Measurements from ENCODE around the gene TMEM9. TPM values are rescaled to one million over a fixed set of nuclear protein-coding genes. Genes with fewer than 3 reads are reported as not detected.

TMEM9 gene
- total and polyA plus RNA-seq, 2 of the 8 experiments (the other 6 are each of a cell fraction or from before 2014, with no cell fraction given): 79.9 to 181 TPM

- Histone ChIP-seq H4K8ac (ENCODE audit: extremely low read depth, insufficient read depth, low read length) (no peak overlapping the region), H2BK15ac (ENCODE audit: low read length) (no peak overlapping the region), H3K23ac (ENCODE audit: insufficient read length) (no peak overlapping the region), H3K4me1 (replicated peaks in 1 of 4; ENCODE audit: control insufficient read depth in 3 of 4, insufficient read depth in 4 of 4, low read length in 3 of 4) (peaks cover 7 to 11% (median 9%) of the 10 kb centered on the region in 4 experiments), H3K27me3 (replicated peaks in 1 of 4; ENCODE audit: control insufficient read depth in 3 of 4, extremely low read depth in 1 of 4, insufficient read depth in 3 of 4, low read length in 3 of 4) (no peaks in the 10 kb centered on the region; a peak in 1 of 7 replicates), H3K4me2 (ENCODE audit: insufficient read depth in 1 of 2, low read depth in 2 of 2, low read length in 2 of 2) (no peak overlapping the region), H3K23me2 (ENCODE audit: low read depth, low read length) (no peaks in the 10 kb centered on the region), H4K5ac (ENCODE audit: insufficient read length, low read depth, low read length) (no peak overlapping the region), H2BK5ac (ENCODE audit: low read depth, low read length) (no peak overlapping the region), H3K18ac (ENCODE audit: extremely low read depth, low read length) (no peak overlapping the region), H3K27ac (ENCODE audit: low read depth, low read length) (no peak overlapping the region), H3K14ac (ENCODE audit: insufficient read length) (no peak overlapping the region), H2BK120ac (replicated peaks; ENCODE audit: low read depth, low read length) (no peak overlapping the region), H3K79me2 (ENCODE audit: control insufficient read depth in 1 of 2, insufficient read depth in 2 of 2, low read length in 2 of 2) (no peaks in the 10 kb centered on the region), H2BK20ac (ENCODE audit: low read length) (no peak overlapping the region), H3K9ac (replicated peaks in 1 of 4; ENCODE audit: extremely low read depth in 1 of 4, low read depth in 3 of 4, low read length in 3 of 4) (no peak overlapping the region), H4K20me1 (replicated peaks in 1 of 2; ENCODE audit: control insufficient read depth in 1 of 2, insufficient read depth in 2 of 2, low read length in 2 of 2) (no peaks in the 10 kb centered on the region), H2BK12ac (ENCODE audit: low read depth, low read length) (no peak overlapping the region), H2AFZ (ENCODE audit: low read length) (no peak overlapping the region), H4K91ac (replicated peaks; ENCODE audit: insufficient read length, low read length) (no peak overlapping the region), H3K79me1 (ENCODE audit: low read depth, low read length) (no peaks in the 10 kb centered on the region), H3K4me3 (ENCODE audit: extremely low read depth in 1 of 4, insufficient read depth in 2 of 4, low read depth in 3 of 4, low read length in 4 of 4) (no peak overlapping the region), H3K56ac (replicated peaks; ENCODE audit: insufficient read length, low read depth, low read length) (no peak overlapping the region), H3K36me3 (ENCODE audit: control insufficient read depth in 2 of 4, insufficient read depth in 4 of 4, low read length in 3 of 4) (no peaks in the 10 kb centered on the region), H3K4ac (replicated peaks; ENCODE audit: insufficient read length, low read depth, low read length) (no peak overlapping the region), H2AK5ac (ENCODE audit: low read depth, low read length) (no peak overlapping the region), H3K9me3 (ENCODE audit: insufficient read depth in 2 of 2, low read depth in 1 of 2, low read length in 1 of 2) (no peaks in the 10 kb centered on the region)
- ChIA-PET POLR2A (ENCODE audit: partially characterized antibody) (interaction anchor here (1.3 kb wide), 1 partner anchor 19 kb away, joined by 4 read pairs; no protein-coding TSS in a partner anchor), CTCF (ENCODE audit: partially characterized antibody) (interaction anchor here (0.6 to 16.3 kb wide), 6 partner anchors 10 to 266 kb away, joined by 3 to 343 read pairs (median 6); no protein-coding TSS in a partner anchor)
- no peak for DNase-seq (ENCODE audit: low read depth in 1 of 2, low spot score in 2 of 2)
- 81% methylated on average over 1 of the region's 1 CpG; no CpG with 5 or more reads in 1 of the 2 experiments for WGBS, 2 experiments (ENCODE audit: extremely low coverage in 1 of 2, insufficient coverage in 1 of 2, insufficient read length in 1 of 2, insufficient replicate concordance in 2 of 2, low coverage in 1 of 2, low lambda C conversion rate in 2 of 2, missing lambda C conversion rate in 1 of 2)
- FAIRE-seq: no peak
- TF ChIP-seq ATF3 (IDR thresholded peaks at IDR 0.05; ENCODE audit: insufficient read depth, low read depth, low read length) (no peak), POU5F1 (IDR thresholded peaks at IDR 0.05; ENCODE audit: low read depth, low read length) (no peak), KDM4A (IDR thresholded peaks at IDR 0.05; ENCODE audit: low read depth, low read length, severe bottlenecking) (no peak), POLR2AphosphoS5 (IDR thresholded peaks at IDR 0.05; ENCODE audit: low read depth, low read length) (no peak), CHD1 (IDR thresholded peaks at IDR 0.05; ENCODE audit: low read depth, low read length) (no peak), EP300 (IDR thresholded peaks at IDR 0.05; ENCODE audit: borderline replicate concordance in 1 of 2, low read depth in 2 of 2, low read length in 2 of 2) (no peak), SP1 (IDR thresholded peaks at IDR 0.05; ENCODE audit: low read depth, low read length) (no peak)
- TF ChIP-seq, protein P1, sequence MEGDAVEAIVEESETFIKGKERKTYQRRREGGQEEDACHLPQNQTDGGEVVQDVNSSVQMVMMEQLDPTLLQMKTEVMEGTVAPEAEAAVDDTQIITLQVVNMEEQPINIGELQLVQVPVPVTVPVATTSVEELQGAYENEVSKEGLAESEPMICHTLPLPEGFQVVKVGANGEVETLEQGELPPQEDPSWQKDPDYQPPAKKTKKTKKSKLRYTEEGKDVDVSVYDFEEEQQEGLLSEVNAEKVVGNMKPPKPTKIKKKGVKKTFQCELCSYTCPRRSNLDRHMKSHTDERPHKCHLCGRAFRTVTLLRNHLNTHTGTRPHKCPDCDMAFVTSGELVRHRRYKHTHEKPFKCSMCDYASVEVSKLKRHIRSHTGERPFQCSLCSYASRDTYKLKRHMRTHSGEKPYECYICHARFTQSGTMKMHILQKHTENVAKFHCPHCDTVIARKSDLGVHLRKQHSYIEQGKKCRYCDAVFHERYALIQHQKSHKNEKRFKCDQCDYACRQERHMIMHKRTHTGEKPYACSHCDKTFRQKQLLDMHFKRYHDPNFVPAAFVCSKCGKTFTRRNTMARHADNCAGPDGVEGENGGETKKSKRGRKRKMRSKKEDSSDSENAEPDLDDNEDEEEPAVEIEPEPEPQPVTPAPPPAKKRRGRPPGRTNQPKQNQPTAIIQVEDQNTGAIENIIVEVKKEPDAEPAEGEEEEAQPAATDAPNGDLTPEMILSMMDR (IDR thresholded peaks at IDR 0.05; ENCODE audit: control extremely low read depth in 1 of 3, insufficient read depth in 1 of 3, low read depth in 1 of 3, low read length in 3 of 3): no peak
- TF ChIP-seq, protein P2, sequence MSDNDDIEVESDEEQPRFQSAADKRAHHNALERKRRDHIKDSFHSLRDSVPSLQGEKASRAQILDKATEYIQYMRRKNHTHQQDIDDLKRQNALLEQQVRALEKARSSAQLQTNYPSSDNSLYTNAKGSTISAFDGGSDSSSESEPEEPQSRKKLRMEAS (IDR thresholded peaks at IDR 0.05): no peak
Measured at GRCh38 chr1:201123866-201124265, 30.4 kb downstream of the TMEM9 start.
